Nephron (organoid): Measurements from ENCODE around the gene NHLRC1.

ENCODE experiments used
- H3K27ac Mint-ChIP-seq, 3 experiments: 2 replicates each; pipeline ENCODE4 v1.8.0; 2020; ENCODE audit warnings: mixed read lengths in 3 of 3, mild to moderate bottlenecking in 2 of 3, moderate library complexity in 1 of 3
- H3K27me3 Mint-ChIP-seq: 2 replicates; pipeline ENCODE4 v1.8.0; 2021; ENCODE audit warnings: low read depth, mild to moderate bottlenecking, moderate library complexity, mixed read lengths
- H3K36me3 Mint-ChIP-seq: 2 replicates; pipeline ENCODE4 v1.8.0; 2020; ENCODE audit warnings: low read depth, mixed read lengths
- H3K4me1 Mint-ChIP-seq: 2 replicates; pipeline ENCODE4 v1.8.0; 2020; ENCODE audit warnings: mixed read lengths
- H3K4me3 Mint-ChIP-seq, 3 experiments: 2 replicates each; pipeline ENCODE4 v1.8.0; 2020; ENCODE audit warnings: mild to moderate bottlenecking in 3 of 3, mixed read lengths in 3 of 3, moderate library complexity in 2 of 3
- H3K9me3 Mint-ChIP-seq: 2 replicates; pipeline ENCODE4 v1.8.0; 2020; ENCODE audit warnings: mixed read lengths
- CTCF ChIP-seq, 3 experiments: fragments of 200-600 bp; sonication (generic); IDR thresholded peaks; one replicate each; pipeline ENCODE4 v1.5.0; 2021; ENCODE audit warnings: antibody characterized with exemption in 3 of 3; ENCODE audit not compliant: unreplicated experiment in 3 of 3

The NHLRC1 gene

GRCh38 chr6:18122128-18123093 lies at the start of gene NHLRC1:
Gene NHLRC1, minus strand, starts transcription at chr6:18122677. Its CDS starts 71 bp downstream, at chr6:18122606.
- Mint-ChIP-seq H3K4me3 (peak within 1 kb of the TSS; percentile 78 to 81 (median 79)), H3K9me3 (peaks cover 3% of the 10 kb centered on the region), H3K27me3 (peaks cover 17% of the 10 kb centered on the region), H3K36me3 (no peaks in the 10 kb centered on the region), H3K4me1 (peaks cover 5% of the 10 kb centered on the region), H3K27ac (peak within 1 kb of the TSS in 1 of 3 experiments; percentile 73)
- TF ChIP-seq CTCF (IDR thresholded peaks at IDR 0.05; ENCODE audit: unreplicated experiment in 3 of 3), result peak; percentile 87 to 90 (median 89)

GRCh38 chr6:18171871-18172270 lies 49.4 kb upstream of the NHLRC1 start:
- no peaks in the 10 kb centered on the region for H3K27me3 Mint-ChIP-seq
- no peak overlapping the region for H3K27ac Mint-ChIP-seq
- H3K9me3 Mint-ChIP-seq, result peaks cover 16% of the 10 kb centered on the region
- no peak overlapping the region for H3K4me3 Mint-ChIP-seq
- peaks cover 57% of the 10 kb centered on the region for H3K36me3 Mint-ChIP-seq
- H3K4me1 Mint-ChIP-seq, result no peaks in the 10 kb centered on the region
- no peak for TF ChIP-seq CTCF (IDR thresholded peaks at IDR 0.05; ENCODE audit: unreplicated experiment in 3 of 3)

- peaks cover 4% of the 10 kb centered on the region for H3K9me3 Mint-ChIP-seq
- H3K4me1 Mint-ChIP-seq, result no peaks in the 10 kb centered on the region
- peaks cover 34% of the 10 kb centered on the region for H3K36me3 Mint-ChIP-seq
- no peak overlapping the region for H3K4me3 Mint-ChIP-seq
- no peaks in the 10 kb centered on the region for H3K27me3 Mint-ChIP-seq
- no peak for TF ChIP-seq CTCF (IDR thresholded peaks at IDR 0.05; ENCODE audit: unreplicated experiment in 3 of 3)
- H3K27ac Mint-ChIP-seq, result no peak overlapping the region
These were observed 45.8 kb upstream of the NHLRC1 start for GRCh38 chr6:18168264-18168663.

GRCh38 chr6:18166312-18167036 lies 44.0 kb upstream of the NHLRC1 start:
- Mint-ChIP-seq H3K9me3 (peaks cover 4% of the 10 kb centered on the region), H3K4me1 (peaks cover 3% of the 10 kb centered on the region), H3K27ac (no peak overlapping the region), H3K4me3 (no peak overlapping the region), H3K27me3 (no peaks in the 10 kb centered on the region), H3K36me3 (peaks cover 40% of the 10 kb centered on the region)
- no peak for TF ChIP-seq CTCF (IDR thresholded peaks at IDR 0.05; ENCODE audit: unreplicated experiment in 3 of 3)

- no peak overlapping the region for H3K4me3 Mint-ChIP-seq
These were observed 43.3 kb upstream of the NHLRC1 start for GRCh38 chr6:18165751-18166150.

More at GRCh38 chr6:18165751-18166150, 43.3 kb upstream of the NHLRC1 start:
- peaks cover 5% of the 10 kb centered on the region for H3K4me1 Mint-ChIP-seq
- no peak for TF ChIP-seq CTCF (IDR thresholded peaks at IDR 0.05; ENCODE audit: unreplicated experiment in 3 of 3)
- no peak overlapping the region for H3K27ac Mint-ChIP-seq
- peaks cover 4% of the 10 kb centered on the region for H3K9me3 Mint-ChIP-seq
- H3K36me3 Mint-ChIP-seq, result peaks cover 42% of the 10 kb centered on the region
- no peaks in the 10 kb centered on the region for H3K27me3 Mint-ChIP-seq
